Measurements from ENCODE around the gene ZNF516.
"Not testable (repeated sequence)": the region's sequence is repeated elsewhere in the genome, so short reads cannot be mapped to it uniquely, and the experiment has no call there.

ZNF516 gene, protein sequence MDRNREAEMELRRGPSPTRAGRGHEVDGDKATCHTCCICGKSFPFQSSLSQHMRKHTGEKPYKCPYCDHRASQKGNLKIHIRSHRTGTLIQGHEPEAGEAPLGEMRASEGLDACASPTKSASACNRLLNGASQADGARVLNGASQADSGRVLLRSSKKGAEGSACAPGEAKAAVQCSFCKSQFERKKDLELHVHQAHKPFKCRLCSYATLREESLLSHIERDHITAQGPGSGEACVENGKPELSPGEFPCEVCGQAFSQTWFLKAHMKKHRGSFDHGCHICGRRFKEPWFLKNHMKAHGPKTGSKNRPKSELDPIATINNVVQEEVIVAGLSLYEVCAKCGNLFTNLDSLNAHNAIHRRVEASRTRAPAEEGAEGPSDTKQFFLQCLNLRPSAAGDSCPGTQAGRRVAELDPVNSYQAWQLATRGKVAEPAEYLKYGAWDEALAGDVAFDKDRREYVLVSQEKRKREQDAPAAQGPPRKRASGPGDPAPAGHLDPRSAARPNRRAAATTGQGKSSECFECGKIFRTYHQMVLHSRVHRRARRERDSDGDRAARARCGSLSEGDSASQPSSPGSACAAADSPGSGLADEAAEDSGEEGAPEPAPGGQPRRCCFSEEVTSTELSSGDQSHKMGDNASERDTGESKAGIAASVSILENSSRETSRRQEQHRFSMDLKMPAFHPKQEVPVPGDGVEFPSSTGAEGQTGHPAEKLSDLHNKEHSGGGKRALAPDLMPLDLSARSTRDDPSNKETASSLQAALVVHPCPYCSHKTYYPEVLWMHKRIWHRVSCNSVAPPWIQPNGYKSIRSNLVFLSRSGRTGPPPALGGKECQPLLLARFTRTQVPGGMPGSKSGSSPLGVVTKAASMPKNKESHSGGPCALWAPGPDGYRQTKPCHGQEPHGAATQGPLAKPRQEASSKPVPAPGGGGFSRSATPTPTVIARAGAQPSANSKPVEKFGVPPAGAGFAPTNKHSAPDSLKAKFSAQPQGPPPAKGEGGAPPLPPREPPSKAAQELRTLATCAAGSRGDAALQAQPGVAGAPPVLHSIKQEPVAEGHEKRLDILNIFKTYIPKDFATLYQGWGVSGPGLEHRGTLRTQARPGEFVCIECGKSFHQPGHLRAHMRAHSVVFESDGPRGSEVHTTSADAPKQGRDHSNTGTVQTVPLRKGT

DNA sequence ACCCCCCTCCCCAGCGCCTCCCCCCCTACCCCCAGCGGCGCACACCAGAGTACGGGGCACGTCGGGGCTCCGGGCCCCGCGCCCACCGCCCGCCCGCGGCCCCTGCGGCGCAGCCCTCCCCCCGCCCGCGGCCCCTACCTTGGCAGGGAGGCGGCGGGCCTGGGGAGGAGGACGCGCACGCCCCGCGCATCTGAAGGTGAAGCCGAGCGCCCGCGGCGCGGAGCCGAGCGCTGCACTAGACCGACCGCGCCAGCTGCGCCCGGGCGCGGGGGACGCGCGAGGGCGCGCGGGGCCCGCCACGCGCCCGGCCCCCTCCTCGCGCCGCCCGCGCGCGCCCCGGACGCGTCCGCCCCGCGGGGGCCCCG is at the start of gene ZNF516:
TSS of gene ZNF516 (minus strand) at position 237 of the 365 bp plus-strand sequence. CDS start 52,188 bp downstream, outside the sequence.
- DNase-seq, result peak; percentile 94

- DNase-seq, result no peak
Observed at GRCh38 chr18:76538846-76539245, 43.8 kb upstream of the ZNF516 start.

GRCh38 chr18:76537621-76538020 is 42.6 kb upstream of the ZNF516 start:
- DNase-seq, result no peak

DNA sequence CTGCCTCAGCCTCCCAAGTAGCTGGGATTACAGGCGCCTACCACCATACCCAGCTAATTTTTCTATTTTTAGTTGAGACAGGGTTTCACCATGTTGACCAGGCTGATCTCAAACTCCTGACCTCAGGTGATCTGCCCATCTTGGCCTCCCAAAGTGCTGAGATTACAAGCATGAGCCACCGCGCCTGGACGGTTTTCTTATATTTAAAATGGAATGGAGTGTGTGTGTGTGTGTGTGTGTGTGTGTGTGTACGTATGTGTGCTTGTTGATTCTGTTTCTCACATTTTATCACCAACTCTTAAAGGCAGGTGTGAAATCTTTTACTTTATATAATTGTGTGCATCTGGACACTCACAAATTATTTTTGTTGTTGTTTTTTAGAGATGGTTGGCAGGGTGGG is 41.6 kb upstream of the ZNF516 start:
- DNase-seq, result not testable (repeated sequence)

DNA sequence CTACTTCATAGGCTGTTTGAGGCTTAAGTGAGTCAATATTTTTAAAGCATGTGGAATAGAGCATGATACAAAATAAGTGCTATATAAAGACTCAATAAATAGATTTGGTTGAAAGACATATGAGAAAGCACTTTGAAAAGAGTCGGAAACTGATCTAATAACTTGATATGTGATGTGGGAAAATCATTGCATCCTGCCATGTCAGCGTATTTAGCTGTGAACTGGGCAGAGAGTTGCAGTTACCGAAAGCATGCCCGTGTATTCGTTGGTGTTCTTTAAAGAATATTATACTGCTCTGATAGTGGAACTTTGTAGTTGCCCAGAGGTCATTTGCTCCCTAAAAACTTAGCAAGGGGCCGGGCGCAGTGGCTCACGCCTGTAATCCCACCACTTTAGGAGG is 37.8 kb upstream of the ZNF516 start:
- no peak for DNase-seq

- DNase-seq, result no peak
Observed at GRCh38 chr18:76530846-76531245, 35.8 kb upstream of the ZNF516 start.

DNA sequence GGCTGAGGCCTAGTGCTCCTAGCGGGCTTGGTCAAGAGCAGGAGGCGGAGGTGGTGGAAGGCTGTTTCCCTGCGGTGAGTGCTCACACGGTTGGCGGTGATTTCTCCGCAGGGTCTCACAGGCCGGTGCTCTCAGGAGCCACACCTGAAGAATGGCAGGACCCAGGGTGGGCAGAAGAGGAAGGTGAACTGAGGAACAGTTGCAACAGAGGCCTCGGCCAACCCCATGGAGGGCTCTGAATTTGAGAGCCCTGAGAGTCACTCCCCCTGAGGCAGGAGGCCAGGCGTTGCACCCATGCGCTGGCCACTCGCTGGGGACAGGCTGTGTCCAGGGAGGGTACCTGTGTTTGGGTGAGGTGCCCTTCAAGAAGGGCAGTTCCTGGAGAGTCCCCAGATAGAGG is 35.3 kb upstream of the ZNF516 start:
- DNase-seq, result no peak

DNA sequence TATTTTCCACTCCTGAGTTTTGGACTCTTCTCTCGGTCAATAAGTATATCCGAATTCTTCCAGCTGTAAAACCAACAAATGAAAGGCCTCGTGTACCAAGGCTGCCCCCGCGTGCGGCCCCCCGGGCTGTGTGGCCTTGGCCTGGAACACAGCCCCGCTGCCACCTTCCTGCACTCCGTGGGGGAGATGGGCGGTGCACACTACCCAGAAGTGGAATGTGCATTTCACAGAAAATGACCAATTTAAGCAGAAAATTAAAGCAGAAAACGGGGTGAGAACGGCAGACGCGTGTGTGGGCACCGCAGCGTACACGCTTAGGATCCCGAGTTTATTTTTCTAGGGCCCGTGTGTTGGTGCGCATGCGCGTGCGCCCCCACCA is 34.4 kb upstream of the ZNF516 start:
- DNase-seq, result no peak

- DNase-seq, result peak; percentile 96
Observed at GRCh38 chr18:76528477-76529432, 33.7 kb upstream of the ZNF516 start.

DNA sequence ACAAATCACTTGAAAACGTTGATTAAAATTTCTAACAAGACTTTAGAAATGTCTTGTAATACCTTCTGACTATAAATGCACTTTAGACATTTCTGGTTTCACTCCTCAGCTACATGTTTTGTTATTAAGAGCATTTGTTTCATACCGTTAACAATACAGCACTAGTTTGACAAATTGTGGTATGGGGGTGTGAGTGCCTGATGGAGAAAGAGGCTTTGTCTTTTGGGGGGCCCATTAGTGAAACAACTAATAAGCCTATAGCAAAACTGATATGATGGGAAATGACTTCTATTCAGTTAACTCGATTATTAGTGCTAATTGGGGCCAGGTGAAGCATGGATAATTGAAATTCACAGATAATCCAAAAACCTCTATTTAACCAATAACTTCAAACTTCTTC is 30.9 kb upstream of the ZNF516 start:
- peak; percentile 56 for DNase-seq

GRCh38 chr18:76524900-76525698 is 30.1 kb upstream of the ZNF516 start:
- DNase-seq, result peak; percentile 100

GRCh38 chr18:76524477-76524876 is 29.4 kb upstream of the ZNF516 start:
- DNase-seq, result peak; percentile 41

GRCh38 chr18:76522551-76522950 is 27.5 kb upstream of the ZNF516 start:
- DNase-seq, result no peak

- DNase-seq, result no peak
Observed at GRCh38 chr18:76522122-76522503, 27.1 kb upstream of the ZNF516 start.

- no peak for DNase-seq
Observed at GRCh38 chr18:76521417-76522121, 26.5 kb upstream of the ZNF516 start.

DNA sequence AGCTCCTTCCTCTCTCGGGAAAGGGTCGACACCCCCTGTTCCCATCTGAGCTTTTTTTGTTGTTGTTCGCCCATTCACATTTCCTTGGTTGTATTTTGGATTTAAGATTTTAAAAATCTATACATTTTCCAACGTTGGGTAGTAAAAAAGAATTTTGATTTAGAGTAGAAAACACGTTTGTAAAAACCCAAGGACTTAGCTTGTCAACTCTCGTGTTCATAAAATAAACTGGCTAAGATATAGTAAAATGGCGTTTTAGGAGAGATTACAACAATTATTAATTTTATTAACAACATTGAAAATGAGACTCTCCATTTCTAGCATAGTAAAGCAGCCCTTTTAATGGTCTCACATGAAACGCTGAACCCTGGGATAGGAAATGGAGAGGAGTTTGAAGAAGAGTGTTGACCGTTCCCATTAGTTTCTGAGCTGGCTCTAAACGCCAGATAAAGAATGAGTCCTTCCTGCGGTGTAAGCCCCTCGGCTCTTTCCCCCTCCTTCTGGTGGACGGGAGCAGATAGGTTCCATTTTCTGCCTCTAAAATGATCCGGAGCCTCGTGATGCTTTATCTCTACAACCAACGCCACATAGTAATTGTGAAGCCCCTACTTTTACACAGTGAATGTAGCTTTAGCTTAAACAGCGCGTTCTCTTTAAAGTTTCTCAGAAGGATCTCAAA is 24.0 kb upstream of the ZNF516 start:
- DNase-seq, result no peak

DNA sequence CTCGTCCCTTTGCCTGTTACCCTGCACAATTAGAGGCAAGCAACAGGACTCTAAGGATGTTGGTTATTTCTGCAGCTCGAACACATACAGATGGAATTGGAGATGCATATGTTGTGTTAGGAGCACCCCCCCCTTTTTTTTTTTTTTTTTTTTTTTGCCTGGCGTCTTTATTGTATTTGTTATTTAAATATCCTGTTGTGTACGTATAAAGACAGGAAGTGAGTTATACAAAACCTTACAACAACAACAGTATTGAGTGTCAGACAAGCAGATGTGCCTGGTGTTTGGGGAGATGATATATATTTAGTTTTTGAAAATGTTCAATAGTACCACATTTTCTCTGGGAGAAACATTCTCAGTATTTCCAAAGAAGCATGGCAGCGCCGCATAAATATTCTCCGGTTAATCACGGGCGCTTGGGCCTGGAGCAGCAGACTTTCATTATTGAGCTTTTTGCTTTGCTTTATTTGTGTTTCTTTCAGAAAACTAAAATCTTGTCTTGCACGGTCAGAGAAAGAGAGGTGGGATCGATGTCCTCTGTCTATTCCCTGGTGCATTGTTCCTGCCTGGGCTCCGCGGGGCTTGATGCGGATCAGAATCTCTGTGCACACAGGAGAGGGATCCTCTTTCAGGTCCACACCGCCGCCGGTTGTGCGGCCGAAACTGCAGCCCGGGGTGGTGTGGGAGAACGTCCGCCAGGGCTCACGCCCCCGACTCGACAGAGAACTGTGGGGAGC is 23.2 kb upstream of the ZNF516 start:
- DNase-seq, result peak; percentile 38

- no peak for DNase-seq
Observed at GRCh38 chr18:76515576-76515975, 20.5 kb upstream of the ZNF516 start.

- no peak for DNase-seq
Observed at GRCh38 chr18:76514573-76514972, 19.5 kb upstream of the ZNF516 start.
